Vagina (tissue), 2 donors: ENCODE measurements around the gene UNC119.

Experiments
- CTCF ChIP-seq, 3 experiments: fragments of 450-650 bp in 2 of 3; fragments of 200-600 bp in 1 of 3; sonication (generic) in 1 of 3; IDR thresholded peaks; one replicate each; pipeline ENCODE4 v1.5.1; 2017 to 2019; ENCODE audit warnings: antibody characterized with exemption in 3 of 3, mild to moderate bottlenecking in 2 of 3, moderate library complexity in 2 of 3
- POLR2A ChIP-seq, 2 donors: fragments of 450-650 bp; IDR thresholded peaks; one replicate each; pipeline ENCODE4 v1.6.1; 2017; ENCODE audit warnings: antibody characterized with exemption in 2 of 2, mild to moderate bottlenecking in 2 of 2, moderate library complexity in 2 of 2
- POLR2AphosphoS5 ChIP-seq, 2 donors: sonication (generic); formaldehyde crosslinking; IDR thresholded peaks; one replicate each; pipeline ENCODE4 v1.9.0; 2017; ENCODE audit warnings: antibody characterized with exemption in 2 of 2, mild to moderate bottlenecking in 2 of 2, low read depth in 1 of 2; ENCODE audit not compliant: insufficient read depth in 1 of 2

GRCh38 chr17:28506763-28507487 is 45.5 kb downstream of the UNC119 start:
- TF ChIP-seq POLR2A (IDR thresholded peaks at IDR 0.05) (no peak), CTCF (IDR thresholded peaks at IDR 0.05) (no peak), POLR2AphosphoS5 (IDR thresholded peaks at IDR 0.05; ENCODE audit: insufficient read depth in 1 of 2, low read depth in 1 of 2) (no peak)
